GM10248 (cell line): ENCODE measurements around the gene LTBP1.
"Not testable (repeated sequence)": the region's sequence is repeated elsewhere in the genome, so short reads cannot be mapped to it uniquely, and the experiment has no call there.

Experiments
- CTCF ChIA-PET: fragments of 300-600 bp; sonication (Branson Sonifier 250); formaldehyde crosslinking; extraction: SDS; loops from one replicate; lab custom pipeline; 2021; ENCODE audit warnings: antibody characterized with exemption; lab: Yijun Ruan, JAX
- POLR2A ChIA-PET: fragments of 350-650 bp; sonication (Branson Sonifier 250); formaldehyde crosslinking; extraction: SDS; loops from one replicate; lab custom pipeline; 2020; ENCODE audit warnings: antibody characterized with exemption; lab: Yijun Ruan, JAX
- DNase-seq: peaks from one replicate; pipeline ENCODE4 v3.0.0; 2012; ENCODE audit errors: extremely low spot score
- TF ChIP-seq, protein P1 (sequence below): IDR thresholded peaks from 2 replicates; pipeline ENCODE4 v1.5.1; 2012; ENCODE audit warnings: mild to moderate bottlenecking, low read depth; ENCODE audit errors: extremely low read depth, missing control alignments, control extremely low read depth

The LTBP1 gene

DNA sequence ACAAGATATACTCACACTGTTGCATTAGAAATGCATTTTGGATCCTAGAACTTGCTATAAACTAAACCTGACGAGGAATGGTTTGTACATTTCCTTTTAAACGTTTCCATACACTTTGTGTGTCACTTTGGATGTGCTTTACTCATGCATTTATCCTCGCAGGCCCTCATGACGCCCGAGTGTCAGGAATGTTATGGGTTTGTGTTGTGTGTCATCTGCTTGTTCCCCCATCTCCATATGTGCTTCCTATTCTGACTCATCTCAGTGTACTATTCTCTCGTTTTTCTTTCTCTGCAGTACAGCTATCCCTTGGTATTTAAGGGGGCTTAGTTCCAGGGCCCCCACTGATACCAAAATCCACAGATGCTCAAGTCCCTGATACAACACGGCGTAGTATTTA lies 408.2 kb downstream of the LTBP1 start:
- TF ChIP-seq, protein P1, sequence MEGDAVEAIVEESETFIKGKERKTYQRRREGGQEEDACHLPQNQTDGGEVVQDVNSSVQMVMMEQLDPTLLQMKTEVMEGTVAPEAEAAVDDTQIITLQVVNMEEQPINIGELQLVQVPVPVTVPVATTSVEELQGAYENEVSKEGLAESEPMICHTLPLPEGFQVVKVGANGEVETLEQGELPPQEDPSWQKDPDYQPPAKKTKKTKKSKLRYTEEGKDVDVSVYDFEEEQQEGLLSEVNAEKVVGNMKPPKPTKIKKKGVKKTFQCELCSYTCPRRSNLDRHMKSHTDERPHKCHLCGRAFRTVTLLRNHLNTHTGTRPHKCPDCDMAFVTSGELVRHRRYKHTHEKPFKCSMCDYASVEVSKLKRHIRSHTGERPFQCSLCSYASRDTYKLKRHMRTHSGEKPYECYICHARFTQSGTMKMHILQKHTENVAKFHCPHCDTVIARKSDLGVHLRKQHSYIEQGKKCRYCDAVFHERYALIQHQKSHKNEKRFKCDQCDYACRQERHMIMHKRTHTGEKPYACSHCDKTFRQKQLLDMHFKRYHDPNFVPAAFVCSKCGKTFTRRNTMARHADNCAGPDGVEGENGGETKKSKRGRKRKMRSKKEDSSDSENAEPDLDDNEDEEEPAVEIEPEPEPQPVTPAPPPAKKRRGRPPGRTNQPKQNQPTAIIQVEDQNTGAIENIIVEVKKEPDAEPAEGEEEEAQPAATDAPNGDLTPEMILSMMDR, result no peak
- ChIA-PET CTCF (interaction anchor here (1.2 kb wide), 1 partner anchor 22 kb away, joined by 3 read pairs; no protein-coding TSS in a partner anchor), POLR2A (no interaction called here)
- DNase-seq, result no peak

DNA sequence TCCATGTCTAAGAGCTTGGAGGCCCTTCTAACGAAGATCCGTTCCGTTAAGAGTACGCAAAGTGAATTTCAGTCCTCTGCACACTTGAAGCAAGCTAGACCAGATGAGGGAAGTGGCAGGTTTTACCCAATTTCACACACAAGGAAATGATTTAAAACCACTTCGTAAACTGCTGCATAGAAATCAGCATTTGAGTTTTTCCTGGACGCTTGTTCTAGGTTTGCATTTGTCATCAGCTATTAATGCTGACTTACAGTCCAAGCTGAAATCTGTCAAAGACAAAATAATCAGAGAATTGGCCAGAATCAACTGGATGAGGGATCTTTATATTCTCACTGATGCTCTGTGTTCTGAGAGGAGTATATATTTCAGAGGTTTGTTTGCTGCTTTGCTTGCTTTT lies 412.1 kb downstream of the LTBP1 start:
- DNase-seq, result no peak
- TF ChIP-seq, protein P1, result no peak
- POLR2A ChIA-PET, result no interaction called here
- CTCF ChIA-PET, result interaction anchor here (1.1 to 1.5 kb wide), 3 partner anchors 10 to 21 kb away, joined by 3 to 6 read pairs (median 5); no protein-coding TSS in a partner anchor

DNA sequence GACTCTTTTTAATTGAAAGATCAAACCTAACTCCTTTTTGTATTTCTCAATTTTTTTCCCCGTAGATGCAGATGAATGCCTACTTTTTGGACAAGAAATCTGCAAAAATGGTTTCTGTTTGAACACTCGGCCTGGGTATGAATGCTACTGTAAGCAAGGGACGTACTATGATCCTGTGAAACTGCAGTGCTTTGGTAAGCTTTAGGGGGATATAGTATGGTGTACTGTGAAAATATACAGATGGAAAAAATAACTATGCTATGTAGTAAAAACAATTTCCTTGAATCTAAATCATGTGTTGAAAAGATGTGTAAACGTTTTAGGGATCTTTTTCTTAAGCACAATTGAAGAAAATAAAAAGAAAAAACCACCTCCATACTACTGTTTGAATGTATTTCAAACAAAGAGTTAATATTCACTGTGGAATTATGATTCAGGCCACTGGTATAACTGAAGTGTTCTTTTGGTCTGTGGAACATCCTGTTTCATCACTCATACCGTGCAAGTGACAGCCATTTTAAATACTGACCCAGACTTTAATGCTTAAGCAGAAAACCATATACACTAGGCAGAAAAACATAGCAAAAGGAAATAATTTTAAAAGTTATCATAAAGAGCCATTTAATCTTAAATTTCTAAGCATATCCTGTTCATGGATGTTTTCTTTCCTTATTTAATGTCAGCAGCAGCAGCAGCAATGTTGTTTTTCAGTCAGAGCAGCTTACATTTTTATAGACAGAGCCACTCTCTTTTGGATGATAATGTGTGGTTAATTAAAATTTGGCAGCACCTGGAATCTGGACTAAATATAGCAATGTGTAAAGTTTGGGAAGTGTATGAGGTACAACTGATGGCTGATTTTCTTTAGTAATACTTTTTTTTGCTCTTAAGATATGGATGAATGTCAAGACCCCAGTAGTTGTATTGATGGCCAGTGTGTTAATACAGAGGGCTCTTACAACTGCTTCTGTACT lies 416.9 kb downstream of the LTBP1 start:
- POLR2A ChIA-PET, result no interaction called here
- CTCF ChIA-PET, result interaction anchor here (1.2 to 1.7 kb wide), 2 partner anchors 13 to 16 kb away, joined by 3 to 4 read pairs; no protein-coding TSS in a partner anchor
- no peak for DNase-seq
- TF ChIP-seq, protein P1, result no peak

DNA sequence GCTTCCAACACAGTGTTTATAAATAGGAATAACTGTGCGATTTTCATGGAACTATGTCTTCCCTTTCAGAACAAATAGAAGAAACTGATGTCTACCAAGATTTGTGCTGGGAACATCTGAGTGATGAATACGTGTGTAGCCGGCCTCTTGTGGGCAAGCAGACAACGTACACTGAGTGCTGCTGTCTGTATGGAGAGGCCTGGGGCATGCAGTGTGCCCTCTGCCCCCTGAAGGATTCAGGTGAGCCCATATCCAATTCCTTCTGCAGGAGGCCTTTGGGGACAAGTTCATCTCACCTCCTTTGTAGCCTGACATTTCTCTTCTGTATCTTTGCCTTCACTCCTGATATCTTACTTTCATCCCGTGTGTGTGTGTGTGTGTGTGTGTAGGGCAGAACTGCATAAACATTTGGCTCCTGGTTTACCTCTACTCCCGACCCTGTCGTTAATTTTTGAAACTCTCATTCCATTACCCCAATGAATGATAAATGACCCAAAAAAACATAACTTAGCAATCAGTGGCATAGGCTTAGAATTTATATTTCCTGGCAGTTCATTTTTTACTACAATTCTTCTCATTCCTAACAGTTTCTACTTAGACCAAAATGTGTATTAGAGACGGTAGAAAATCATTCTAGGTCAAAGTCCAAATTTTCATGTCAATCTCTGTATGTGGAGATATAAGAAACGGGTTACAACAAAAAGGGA lies 418.7 kb downstream of the LTBP1 start:
- TF ChIP-seq, protein P1, result no peak
- ChIA-PET POLR2A (no interaction called here), CTCF (interaction anchor here (1.6 kb wide), 1 partner anchor 9 kb away, joined by 4 read pairs; no protein-coding TSS in a partner anchor)
- no peak for DNase-seq

DNA sequence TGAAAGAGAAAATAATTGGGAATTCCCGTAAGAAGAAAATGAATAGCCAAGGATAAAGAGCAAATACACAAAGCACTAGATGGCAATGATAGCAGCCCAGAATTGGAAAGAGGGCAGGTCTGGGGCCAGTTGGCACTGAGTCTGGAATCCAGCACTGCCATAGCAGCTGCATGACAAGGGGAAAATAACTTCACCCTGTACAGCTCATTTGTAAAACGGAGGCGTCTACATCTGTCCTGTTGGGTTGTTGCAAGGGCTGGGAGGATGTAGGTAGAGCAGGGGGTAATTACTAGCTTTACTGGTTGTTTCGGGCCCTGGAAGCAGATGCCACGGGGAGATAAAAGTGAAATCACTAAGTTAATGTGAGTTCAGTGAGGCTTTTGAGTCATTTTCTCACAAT lies 419.7 kb downstream of the LTBP1 start:
- CTCF ChIA-PET, result interaction anchor here (1.5 to 1.6 kb wide), 2 partner anchors 10 to 50 kb away, joined by 3 to 4 read pairs; no protein-coding TSS in a partner anchor
- DNase-seq, result no peak
- POLR2A ChIA-PET, result no interaction called here
- TF ChIP-seq, protein P1, result no peak

DNA sequence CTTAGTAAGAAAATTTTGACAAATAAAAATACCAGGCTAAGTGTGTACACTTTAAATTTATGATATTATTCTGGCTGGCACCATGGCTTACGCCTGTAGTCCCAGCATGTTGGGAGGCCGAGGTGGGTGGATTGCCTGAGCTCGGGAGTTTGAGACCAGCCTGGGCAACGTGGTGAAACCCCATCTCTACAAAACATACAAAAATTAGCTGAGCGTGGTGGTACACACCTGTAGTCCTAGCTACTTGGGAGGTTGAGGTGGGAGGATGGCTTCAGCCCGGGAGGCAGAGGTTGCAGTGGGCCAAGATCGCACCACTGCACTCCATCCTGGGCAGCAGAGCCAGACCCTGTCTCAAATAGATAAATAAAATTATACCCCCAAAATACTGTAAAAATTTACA lies 421.8 kb downstream of the LTBP1 start:
- DNase-seq, CTCF ChIA-PET, POLR2A ChIA-PET: not testable (repeated sequence)
